Measurements from ENCODE around the gene CCDC57. TPM values are rescaled to one million over a fixed set of nuclear protein-coding genes. Genes with fewer than 3 reads are reported as not detected.

Gene CCDC57
- total RNA-seq, 2 experiments from 2014 or later = 56.6 to 64.2 TPM

GRCh38 chr17:82110298-82110697, 102.3 kb downstream of the CCDC57 start:
- Mint-ChIP-seq H3K27ac (peak overlapping the region; percentile 44), H3K4me1 (ENCODE audit: low read depth) (peaks cover 22% of the 10 kb centered on the region), H3K4me3 (no peak overlapping the region), H3K36me3 (ENCODE audit: low read depth) (peaks cover 1% of the 10 kb centered on the region), H3K27me3 (no peaks in the 10 kb centered on the region), H3K9me3 (no peaks in the 10 kb centered on the region)
- CTCF ChIA-PET = interaction anchor here (1.0 to 1.3 kb wide), 3 partner anchors 9 to 73 kb away, joined by 3 to 4 read pairs (median 3); partner anchors contain the start of gene DCXR
- intact Hi-C loops (cut with micrococcal nuclease) = no loop called here
- peak; percentile 67 for ATAC-seq
- no peak for TF ChIP-seq CTCF (IDR thresholded peaks at IDR 0.05)
- DNase-seq = peak; percentile 48
- POLR2A ChIA-PET = interaction anchor here (0.6 to 1.2 kb wide), 3 partner anchors 12 to 223 kb away, joined by 3 read pairs; no protein-coding TSS in a partner anchor

GRCh38 chr17:82108961-82109475, 103.6 kb downstream of the CCDC57 start:
- H3K4me3 Mint-ChIP-seq = no peak overlapping the region
- ATAC-seq (no peak), DNase-seq (no peak)
- intact Hi-C loops (cut with micrococcal nuclease) = no loop called here
- no peaks in the 10 kb centered on the region for H3K9me3 Mint-ChIP-seq
- peaks cover 26% of the 10 kb centered on the region for H3K4me1 Mint-ChIP-seq (ENCODE audit: low read depth)
- CTCF ChIA-PET = interaction anchor here (1.4 to 2.2 kb wide), 2 partner anchors 13 to 43 kb away, joined by 3 to 5 read pairs; no protein-coding TSS in a partner anchor
- TF ChIP-seq CTCF (IDR thresholded peaks at IDR 0.05) = no peak
- H3K27me3 Mint-ChIP-seq = no peaks in the 10 kb centered on the region
- H3K36me3 Mint-ChIP-seq (ENCODE audit: low read depth) = peaks cover 1% of the 10 kb centered on the region
- H3K27ac Mint-ChIP-seq = no peak overlapping the region
- POLR2A ChIA-PET = interaction anchor here (0.6 to 1.3 kb wide), 4 partner anchors 11 to 67 kb away, joined by 3 to 4 read pairs (median 3); partner anchors contain the start of gene DUS1L

- H3K4me3 Mint-ChIP-seq = no peak overlapping the region
- H3K27ac Mint-ChIP-seq = peak overlapping the region; percentile 26
- CTCF ChIA-PET = interaction anchor here (1.4 to 2.2 kb wide), 2 partner anchors 13 to 42 kb away, joined by 3 to 5 read pairs; no protein-coding TSS in a partner anchor
- peaks cover 1% of the 10 kb centered on the region for H3K36me3 Mint-ChIP-seq (ENCODE audit: low read depth)
- POLR2A ChIA-PET = interaction anchor here (0.7 to 1.3 kb wide), 2 partner anchors 12 to 42 kb away, joined by 3 to 4 read pairs; partner anchors contain the start of gene DUS1L
- DNase-seq (no peak), ATAC-seq (no peak)
- peaks cover 26% of the 10 kb centered on the region for H3K4me1 Mint-ChIP-seq (ENCODE audit: low read depth)
- no peak for TF ChIP-seq CTCF (IDR thresholded peaks at IDR 0.05)
- H3K27me3 Mint-ChIP-seq = no peaks in the 10 kb centered on the region
- H3K9me3 Mint-ChIP-seq = no peaks in the 10 kb centered on the region
- intact Hi-C loops (cut with micrococcal nuclease) = no loop called here
These were observed 104.1 kb downstream of the CCDC57 start for GRCh38 chr17:82108496-82108945.

GRCh38 chr17:82108038-82108437, 104.6 kb downstream of the CCDC57 start:
- H3K4me1 Mint-ChIP-seq (ENCODE audit: low read depth) = peaks cover 26% of the 10 kb centered on the region
- peaks cover 1% of the 10 kb centered on the region for H3K36me3 Mint-ChIP-seq (ENCODE audit: low read depth)
- POLR2A ChIA-PET = interaction anchor here (1.3 to 1.9 kb wide), 2 partner anchors 10 to 42 kb away, joined by 4 to 8 read pairs; partner anchors contain the start of genes DUS1L and FASN
- no peaks in the 10 kb centered on the region for H3K27me3 Mint-ChIP-seq
- no peak for ATAC-seq
- no peak overlapping the region for H3K4me3 Mint-ChIP-seq
- intact Hi-C loops (cut with micrococcal nuclease) = no loop called here
- DNase-seq = no peak
- peak; percentile 5 for TF ChIP-seq CTCF (IDR thresholded peaks at IDR 0.05)
- CTCF ChIA-PET = interaction anchor here (2.2 kb wide), 1 partner anchor 14 kb away, joined by 5 read pairs; no protein-coding TSS in a partner anchor
- no peak overlapping the region for H3K27ac Mint-ChIP-seq
- H3K9me3 Mint-ChIP-seq = no peaks in the 10 kb centered on the region

- Mint-ChIP-seq H3K27me3 (no peaks in the 10 kb centered on the region), H3K9me3 (no peaks in the 10 kb centered on the region), H3K27ac (peak overlapping the region; percentile 25), H3K4me1 (ENCODE audit: low read depth) (peaks cover 26% of the 10 kb centered on the region), H3K4me3 (peak overlapping the region; percentile 38), H3K36me3 (ENCODE audit: low read depth) (peaks cover 1% of the 10 kb centered on the region)
- DNase-seq (peak; percentile 38), ATAC-seq (no peak)
- CTCF ChIA-PET = interaction anchor here (0.6 to 2.2 kb wide), 7 partner anchors 10 to 148 kb away, joined by 3 to 12 read pairs (median 5); no protein-coding TSS in a partner anchor
- peak; percentile 47 for TF ChIP-seq CTCF (IDR thresholded peaks at IDR 0.05)
- POLR2A ChIA-PET = interaction anchor here (1.2 to 1.9 kb wide), 4 partner anchors 9 to 93 kb away, joined by 3 to 8 read pairs (median 4); partner anchors contain the start of gene FASN
- intact Hi-C loops (cut with micrococcal nuclease) = no loop called here
These were observed 105.2 kb downstream of the CCDC57 start for GRCh38 chr17:82107341-82107860.

Measured in activated CD8-positive, alpha-beta T cell treated with anti-CD3 and anti-CD28 coated beads for 36 hours (primary cell).